EL (cell line): ENCODE results near the gene ZNF613.
"Not testable (repeated sequence)": the region's sequence is repeated elsewhere in the genome, so short reads cannot be mapped to it uniquely, and the experiment has no call there.

Experiments
- DNase-seq: peaks from one replicate; pipeline ENCODE4 v3.0.0-alpha.2; 2016

The ZNF613 gene

GRCh38 chr19:51944798-51945552, 17.7 kb downstream of the ZNF613 start:
- no peak for DNase-seq

- no peak for DNase-seq
Measured at GRCh38 chr19:51946602-51947001, 19.3 kb downstream of the ZNF613 start.

DNA sequence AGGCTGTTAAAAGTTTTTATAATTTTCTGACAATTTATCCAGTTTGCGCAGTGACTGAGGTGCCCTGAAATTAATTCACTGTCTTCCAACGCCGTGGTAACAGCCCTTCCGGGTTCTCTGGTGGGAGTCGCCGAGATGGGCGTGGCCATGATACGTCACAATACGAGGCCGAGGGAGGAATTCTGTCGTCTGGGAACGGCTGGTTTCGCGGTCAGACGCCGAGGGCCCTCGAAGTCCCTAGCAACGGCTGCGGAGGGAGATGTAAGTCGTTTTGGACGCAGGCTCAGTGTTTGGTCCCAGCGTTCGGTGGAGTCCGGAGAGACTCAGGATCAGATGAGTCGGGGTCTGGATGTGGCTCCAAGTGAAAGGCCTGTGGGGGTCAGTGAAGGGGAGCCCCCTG, 21.7 kb downstream of the ZNF613 start:
- DNase-seq, result peak; percentile 8

- DNase-seq, result not testable (repeated sequence)
Measured at GRCh38 chr19:51957846-51958245, 30.6 kb downstream of the ZNF613 start.

DNA sequence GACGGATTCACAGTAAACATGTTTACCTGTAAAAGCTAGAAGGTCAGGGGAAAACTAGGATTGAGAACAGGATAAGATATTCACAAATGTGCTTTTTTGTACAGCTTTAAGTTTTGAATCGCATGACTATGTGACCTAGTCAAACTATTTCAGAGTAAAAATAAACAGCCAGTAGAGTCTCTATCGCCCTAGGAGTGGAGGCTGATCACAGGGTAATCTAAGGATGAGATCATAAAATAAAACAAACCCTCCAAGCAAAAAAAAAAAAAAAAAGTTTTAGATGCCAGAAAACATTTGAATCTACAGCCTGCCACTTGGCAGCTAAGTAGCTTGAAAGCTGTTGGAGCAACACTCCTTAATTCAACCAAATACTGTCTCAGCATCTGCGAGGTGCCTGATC, 32.5 kb downstream of the ZNF613 start:
- DNase-seq, result no peak

- DNase-seq, result not testable (repeated sequence)
Measured at GRCh38 chr19:51960621-51961233, 33.5 kb downstream of the ZNF613 start.

- DNase-seq, result no peak
Measured at GRCh38 chr19:51965583-51965982, 38.3 kb downstream of the ZNF613 start.

GRCh38 chr19:51970718-51971117, 43.4 kb downstream of the ZNF613 start:
- DNase-seq, result no peak

DNA sequence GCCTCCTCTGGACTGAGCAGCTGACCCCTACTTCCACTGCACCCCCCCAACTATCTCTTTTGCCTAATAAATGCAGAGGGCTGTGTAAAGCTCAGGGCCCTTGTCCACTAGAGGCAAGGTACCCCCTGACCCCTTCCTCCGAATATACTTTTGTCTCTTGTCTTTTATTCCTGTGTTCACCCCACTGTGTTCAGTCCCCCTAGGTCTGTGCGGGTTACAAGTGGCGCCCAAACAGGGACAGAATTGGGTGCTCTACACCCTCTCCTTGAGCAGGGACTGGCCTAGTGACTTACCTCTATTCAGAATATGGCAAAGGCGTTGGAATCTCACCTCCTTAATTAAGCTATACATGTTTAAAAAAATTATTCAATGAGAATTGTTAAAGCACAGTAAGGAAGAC, 44.4 kb downstream of the ZNF613 start:
- no peak for DNase-seq

- DNase-seq, result not testable (repeated sequence)
Measured at GRCh38 chr19:51975787-51976186, 48.5 kb downstream of the ZNF613 start.

DNA sequence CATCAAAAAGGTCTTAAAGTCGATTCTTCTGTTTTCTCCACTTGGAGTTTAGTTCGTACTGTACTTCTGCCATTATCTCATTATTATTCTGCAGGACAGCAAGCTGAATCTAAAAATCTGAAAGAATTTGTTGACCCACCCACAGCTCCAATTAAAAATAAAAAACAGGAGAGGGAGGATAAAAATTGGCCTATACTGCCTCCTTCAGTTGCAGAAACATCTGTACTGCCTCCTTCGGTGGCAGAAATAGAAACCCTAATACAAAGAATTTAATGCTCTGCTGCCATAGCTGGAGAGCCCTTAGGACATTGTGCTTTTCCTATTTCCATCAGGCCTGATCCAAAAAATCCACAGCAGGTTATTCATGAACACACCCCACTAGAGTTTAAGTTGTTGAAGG, 49.6 kb downstream of the ZNF613 start:
- no peak for DNase-seq

DNA sequence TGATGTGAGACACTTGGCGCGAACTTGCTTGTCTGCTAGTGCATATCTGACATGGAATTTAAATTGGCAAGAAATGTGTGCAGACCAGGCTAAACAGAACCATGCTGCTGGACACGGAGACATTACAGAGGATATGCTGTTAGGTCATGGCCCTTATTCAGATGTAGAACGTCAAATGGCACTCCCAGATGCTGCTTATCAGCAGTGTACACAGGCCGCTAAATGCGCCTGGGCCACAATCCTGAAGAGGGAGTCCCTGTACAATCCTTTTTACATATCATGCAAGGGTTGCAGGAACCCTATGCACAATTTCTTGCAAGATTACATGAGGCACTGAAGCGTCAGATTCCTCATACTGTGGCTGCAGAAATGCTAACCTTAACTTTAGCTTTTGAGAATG, 50.1 kb downstream of the ZNF613 start:
- DNase-seq, result no peak

DNA sequence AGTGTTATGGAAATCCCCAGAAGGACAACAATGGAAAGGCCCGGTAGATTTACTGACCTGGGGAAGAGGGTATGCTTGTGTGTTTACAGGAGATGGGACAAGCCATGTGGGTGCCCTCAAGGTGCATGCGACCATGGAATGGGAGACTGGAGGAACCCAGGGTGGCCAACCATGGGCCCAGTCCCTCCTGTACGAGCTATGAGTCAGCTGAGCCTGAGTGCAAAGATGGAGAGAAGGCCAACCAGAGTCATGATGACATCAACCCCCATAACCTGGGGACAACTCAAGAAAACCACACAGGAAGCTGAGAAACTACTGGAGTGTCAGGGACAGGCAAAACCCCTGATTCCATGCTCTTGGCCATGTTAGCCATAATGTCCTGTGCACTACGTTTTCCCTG, 51.6 kb downstream of the ZNF613 start:
- DNase-seq, result no peak

- no peak for DNase-seq
Measured at GRCh38 chr19:51980116-51980736, 53.0 kb downstream of the ZNF613 start.

DNA sequence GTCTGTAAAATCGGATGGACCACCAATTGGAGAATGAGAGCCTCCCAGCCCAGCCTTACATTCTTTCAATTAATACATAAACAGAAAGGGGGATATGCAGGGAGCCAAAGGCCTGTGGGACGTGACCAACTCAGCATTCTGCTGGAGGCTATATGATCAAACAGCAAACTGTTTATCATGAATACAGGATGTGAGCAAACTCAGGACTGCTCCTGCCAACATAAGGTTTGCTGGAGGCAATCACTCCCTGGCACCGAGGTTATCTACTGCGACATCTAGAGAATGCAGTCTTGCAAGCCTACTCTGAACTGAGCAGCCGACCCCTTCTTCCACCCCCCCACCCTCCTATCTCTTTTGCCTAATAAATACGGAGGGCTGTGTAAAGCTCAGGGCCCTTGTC, 53.7 kb downstream of the ZNF613 start:
- not testable (repeated sequence) for DNase-seq

- no peak for DNase-seq
Measured at GRCh38 chr19:51983361-51983760, 56.1 kb downstream of the ZNF613 start.

DNA sequence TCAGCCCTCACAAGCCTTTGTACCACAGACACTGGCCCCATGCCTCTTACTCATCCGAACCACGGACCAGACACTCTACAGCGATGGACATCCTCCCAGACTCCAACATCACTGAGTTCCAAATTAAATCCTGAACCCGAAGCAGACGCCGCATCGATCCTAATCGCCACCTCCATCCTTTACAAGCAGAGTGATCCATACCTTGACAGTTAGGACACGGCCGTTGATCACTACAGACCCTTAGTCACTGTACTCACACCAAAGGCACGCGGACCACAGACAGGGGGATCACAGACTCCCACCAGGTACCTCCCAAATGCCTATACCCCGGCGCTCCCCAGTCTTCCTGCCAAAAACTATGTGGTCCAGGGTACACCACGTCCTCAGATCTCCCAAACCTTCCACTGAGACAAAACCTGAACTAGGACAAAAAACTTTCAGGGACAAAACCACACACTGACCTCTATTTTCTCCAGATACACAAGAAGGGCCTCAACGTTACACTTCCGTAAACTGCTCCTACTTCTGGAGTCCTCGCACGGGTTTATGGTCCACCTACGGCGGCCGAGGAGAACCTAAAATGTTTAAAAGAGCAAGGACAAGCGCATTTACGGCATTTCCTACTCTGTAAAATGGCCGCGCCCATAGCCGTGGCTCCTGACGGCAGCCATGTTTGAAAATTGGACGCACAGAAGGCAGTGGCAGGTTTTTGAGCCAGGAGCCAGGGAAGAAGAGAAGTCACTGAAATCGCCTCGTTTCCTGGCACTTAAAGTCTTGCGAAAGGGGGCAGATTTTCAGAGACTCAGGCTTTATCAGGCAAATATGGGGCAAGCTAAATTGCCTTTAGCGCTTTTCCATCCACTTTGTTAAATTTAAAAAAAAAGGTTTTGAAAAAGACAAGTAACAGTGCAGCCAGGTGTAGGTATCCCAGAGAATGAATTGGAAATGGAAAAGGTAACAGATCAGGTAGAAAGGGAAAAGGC, 59.3 kb downstream of the ZNF613 start, which contains the start of gene ZNF350:
Gene ZNF350, minus strand, starts transcription at position 532 of the 983 bp plus-strand sequence. CDS start 12,480 bp downstream, outside the sequence.
- DNase-seq, result peak; percentile 93

GRCh38 chr19:51993422-51993821, 66.2 kb downstream of the ZNF613 start:
- DNase-seq, result no peak

DNA sequence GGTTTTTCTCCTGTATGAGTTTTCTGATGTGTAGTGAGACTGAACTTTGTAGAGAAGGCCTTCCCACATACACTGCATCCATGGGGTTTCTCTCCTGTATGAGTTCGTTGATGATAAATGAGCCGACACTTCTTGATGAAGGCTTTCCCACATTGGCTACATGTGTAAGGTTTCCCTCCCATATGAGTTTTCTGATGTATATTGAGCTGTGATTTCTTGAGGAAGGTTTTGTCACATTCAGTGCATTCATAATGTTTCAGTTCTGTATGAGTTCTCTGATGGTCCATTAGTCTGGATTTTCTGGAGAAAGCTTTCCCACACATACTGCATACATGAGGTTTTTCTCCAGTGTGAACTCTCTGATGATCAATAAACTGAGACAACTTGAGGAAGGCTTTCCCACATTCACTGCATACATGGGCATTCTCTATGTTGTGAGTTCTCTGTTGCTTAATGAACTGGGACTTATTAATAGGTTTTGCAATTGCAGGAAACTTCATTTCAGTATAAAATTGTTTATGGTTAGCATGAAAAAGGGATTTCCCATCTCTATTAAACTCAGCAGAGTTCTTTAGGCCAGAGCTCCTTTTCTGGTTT, 66.9 kb downstream of the ZNF613 start:
- no peak for DNase-seq
